ENCODE data around the gene MAF.

MAF gene

DNA sequence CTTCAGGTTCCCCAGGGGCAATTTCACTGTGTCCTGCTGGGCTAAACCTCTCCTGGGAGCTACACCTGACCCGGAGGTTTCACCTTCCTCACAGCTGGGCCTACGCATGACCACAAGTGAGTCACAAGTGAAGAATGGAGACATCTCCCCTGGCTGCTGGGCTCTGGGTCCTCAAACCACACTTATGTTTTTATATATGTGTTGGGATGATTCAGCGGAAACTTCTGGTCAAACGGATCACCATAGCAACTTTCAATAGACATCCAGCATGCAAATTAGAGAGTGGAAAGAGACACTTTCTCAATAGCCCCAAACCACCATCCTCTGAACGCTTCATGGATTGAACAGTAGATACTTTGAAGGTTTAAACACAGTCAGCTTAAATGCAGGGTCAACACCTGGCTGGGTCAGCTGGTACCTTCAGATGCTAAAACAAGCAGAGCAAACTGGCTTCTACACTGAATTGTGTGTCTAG, 28.0 kb upstream of the MAF start:
- DNase-seq (ENCODE audit: low spot score in 2 of 2): no peak

DNA sequence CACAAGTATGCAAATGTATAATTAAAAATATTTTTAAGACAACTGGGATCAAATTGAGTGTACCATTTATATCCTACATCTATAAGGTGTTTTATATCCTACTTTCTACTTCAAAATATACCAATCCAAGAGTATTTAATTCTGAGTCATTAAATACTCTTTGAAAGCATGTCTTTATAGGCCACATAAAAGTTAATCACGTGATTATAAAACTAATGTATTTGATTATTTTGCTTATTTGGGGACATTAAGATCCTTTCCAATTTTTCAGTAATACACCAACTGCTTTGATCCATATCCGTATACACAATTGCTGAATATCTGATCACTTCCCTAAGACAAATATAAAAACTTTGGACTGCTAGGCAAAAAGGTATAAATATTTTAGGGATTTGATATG, 26.6 kb upstream of the MAF start:
- H3K4me1 ChIP-seq: no peaks in the 10 kb centered on the region
- in situ Hi-C loops (cut with MboI; ENCODE audit: low sequenced_read_pairs): no loop called here
- no peaks in the 10 kb centered on the region for H3K27me3 ChIP-seq (ENCODE audit: low read depth)
- DNase-seq (ENCODE audit: low spot score in 2 of 2): no peak
- H3K36me3 ChIP-seq (replicated peaks): no peaks in the 10 kb centered on the region
- H3K4me3 ChIP-seq: no peak overlapping the region
- H3K9me3 ChIP-seq: no peaks in the 10 kb centered on the region

More for the DNA sequence above, 28.0 kb upstream of the MAF start:
- Histone ChIP-seq H3K9me3 (no peaks in the 10 kb centered on the region), H3K27me3 (ENCODE audit: low read depth) (no peaks in the 10 kb centered on the region), H3K4me3 (no peak overlapping the region), H3K4me1 (no peaks in the 10 kb centered on the region), H3K36me3 (replicated peaks) (no peaks in the 10 kb centered on the region)
- in situ Hi-C loops (cut with MboI; ENCODE audit: low sequenced_read_pairs): no loop called here

DNA sequence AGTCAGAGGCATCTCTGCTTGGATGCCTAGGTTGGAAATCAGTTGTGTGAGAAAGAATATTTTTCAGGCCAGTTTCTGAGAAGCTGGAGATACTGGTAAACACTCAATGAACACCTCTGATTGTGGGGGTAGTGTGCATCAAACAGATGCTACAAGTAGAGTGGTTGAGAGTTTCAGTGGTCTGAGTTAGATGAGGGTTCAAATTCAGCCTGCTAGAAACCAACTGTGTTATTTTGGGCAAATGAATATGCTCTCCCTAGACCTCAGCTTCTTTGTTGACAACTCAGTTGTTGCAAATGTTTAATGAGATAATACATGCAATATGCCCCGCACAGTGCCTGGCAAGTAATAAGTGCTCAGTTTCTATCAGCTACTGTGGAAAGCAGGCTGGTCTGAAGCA, 25.2 kb upstream of the MAF start:
- no peaks in the 10 kb centered on the region for H3K36me3 ChIP-seq (replicated peaks)
- no peaks in the 10 kb centered on the region for H3K4me1 ChIP-seq
- no peaks in the 10 kb centered on the region for H3K9me3 ChIP-seq
- no peak for DNase-seq (ENCODE audit: low spot score in 2 of 2)
- H3K4me3 ChIP-seq: no peak overlapping the region
- no peaks in the 10 kb centered on the region for H3K27me3 ChIP-seq (ENCODE audit: low read depth)
- in situ Hi-C loops (cut with MboI; ENCODE audit: low sequenced_read_pairs): no loop called here

DNA sequence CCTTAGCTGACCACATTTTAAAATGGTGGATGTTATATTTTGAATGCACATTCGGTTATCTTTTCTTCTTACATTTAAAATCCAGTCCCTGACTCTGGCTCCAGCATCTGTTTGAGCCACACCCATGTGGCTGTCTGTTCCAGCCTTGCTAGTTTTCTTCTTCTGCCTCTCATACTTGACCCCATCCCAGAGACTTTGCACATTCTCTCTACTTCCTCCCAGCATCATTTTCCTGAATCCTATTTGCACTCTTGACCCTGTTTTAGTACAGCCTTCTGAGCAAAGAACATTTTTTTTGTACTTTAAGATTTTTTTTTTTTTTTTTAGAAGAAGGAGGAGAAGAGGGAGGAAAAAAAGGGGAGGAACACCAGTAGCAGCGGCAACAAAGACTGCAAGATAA, 23.3 kb upstream of the MAF start:
- no peak for DNase-seq (ENCODE audit: low spot score in 2 of 2)
- H3K9me3 ChIP-seq: no peaks in the 10 kb centered on the region
- in situ Hi-C loops (cut with MboI; ENCODE audit: low sequenced_read_pairs): loop anchor here (25.0 kb wide), 2 partner anchors 463 to 1512 kb away; no protein-coding TSS in a partner anchor
- H3K27me3 ChIP-seq (ENCODE audit: low read depth): no peaks in the 10 kb centered on the region
- H3K4me3 ChIP-seq: no peak overlapping the region
- no peaks in the 10 kb centered on the region for H3K36me3 ChIP-seq (replicated peaks)
- H3K4me1 ChIP-seq: no peaks in the 10 kb centered on the region

DNA sequence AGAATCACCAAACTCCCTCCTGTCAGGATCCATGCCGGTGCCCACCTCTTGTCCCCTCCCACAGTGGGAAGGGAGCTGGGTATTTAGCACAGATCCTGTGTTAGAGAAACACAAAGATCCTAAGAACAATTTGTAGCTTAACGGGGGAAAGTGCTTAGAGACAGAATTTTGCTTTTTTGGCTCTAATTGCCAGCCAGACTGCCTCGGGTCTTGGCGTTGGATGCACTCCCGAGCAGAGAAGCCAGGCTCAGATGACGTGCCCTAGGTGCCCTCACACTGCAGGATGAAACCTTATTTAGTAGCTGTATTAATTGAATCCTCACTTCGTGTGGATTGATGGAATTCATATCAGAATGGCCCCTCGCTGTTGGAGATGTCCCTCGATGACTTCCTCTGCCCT, 22.5 kb upstream of the MAF start:
- no peaks in the 10 kb centered on the region for H3K36me3 ChIP-seq (replicated peaks)
- H3K4me3 ChIP-seq: no peak overlapping the region
- no peak for DNase-seq (ENCODE audit: low spot score in 2 of 2)
- H3K9me3 ChIP-seq: no peaks in the 10 kb centered on the region
- no peaks in the 10 kb centered on the region for H3K4me1 ChIP-seq
- H3K27me3 ChIP-seq (ENCODE audit: low read depth): no peaks in the 10 kb centered on the region
- in situ Hi-C loops (cut with MboI; ENCODE audit: low sequenced_read_pairs): loop anchor here (25.0 kb wide), 2 partner anchors 464 to 1511 kb away; no protein-coding TSS in a partner anchor

DNA sequence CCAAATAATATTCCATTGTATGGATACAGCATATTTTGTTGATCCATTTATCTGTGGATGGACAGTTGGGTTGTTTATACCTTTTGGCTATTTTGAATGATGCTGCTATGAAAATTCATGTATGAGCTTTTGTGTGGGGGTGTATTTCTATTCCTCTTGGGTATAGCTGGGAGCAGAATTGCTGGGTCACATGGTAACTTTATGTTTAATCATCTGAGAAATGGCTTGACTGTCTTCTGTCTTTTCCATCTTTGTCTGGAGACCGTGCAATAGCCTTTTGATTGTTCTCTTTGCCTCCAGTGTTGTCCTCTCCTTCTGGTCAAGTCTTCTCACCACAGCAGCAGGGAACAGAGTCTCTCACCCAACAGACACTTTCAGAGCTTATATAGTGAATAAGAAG, 20.5 kb upstream of the MAF start:
- no peaks in the 10 kb centered on the region for H3K4me1 ChIP-seq
- no peaks in the 10 kb centered on the region for H3K9me3 ChIP-seq
- H3K27me3 ChIP-seq (ENCODE audit: low read depth): no peaks in the 10 kb centered on the region
- no peak overlapping the region for H3K4me3 ChIP-seq
- no peaks in the 10 kb centered on the region for H3K36me3 ChIP-seq (replicated peaks)
- in situ Hi-C loops (cut with MboI; ENCODE audit: low sequenced_read_pairs): loop anchor here (25.0 kb wide), 2 partner anchors 466 to 1509 kb away; no protein-coding TSS in a partner anchor
- DNase-seq (ENCODE audit: low spot score in 2 of 2): no peak

DNA sequence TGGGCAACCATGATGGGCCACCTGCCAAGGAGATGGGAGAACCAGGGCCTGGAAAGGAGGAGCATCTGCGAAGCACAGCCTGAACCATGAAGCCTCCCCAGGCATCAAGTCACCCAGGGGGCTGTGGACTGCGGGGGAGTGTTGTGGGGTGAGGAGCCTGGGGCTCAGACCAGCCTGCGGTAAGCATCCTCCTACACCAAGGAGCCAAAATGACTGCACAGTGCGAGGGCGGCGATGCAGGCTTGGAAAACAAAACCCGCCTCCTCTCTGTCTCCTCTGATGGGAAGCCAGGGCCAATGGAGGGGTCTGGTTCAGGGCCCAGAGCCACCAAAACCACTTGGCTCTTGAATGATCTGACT, 18.1 kb upstream of the MAF start:
- in situ Hi-C loops (cut with MboI; ENCODE audit: low sequenced_read_pairs): loop anchor here (25.0 kb wide), 2 partner anchors 469 to 1506 kb away; no protein-coding TSS in a partner anchor
- Histone ChIP-seq H3K36me3 (replicated peaks) (no peaks in the 10 kb centered on the region), H3K4me3 (no peak overlapping the region), H3K4me1 (no peaks in the 10 kb centered on the region), H3K27me3 (ENCODE audit: low read depth) (no peaks in the 10 kb centered on the region), H3K9me3 (no peaks in the 10 kb centered on the region)
- DNase-seq (ENCODE audit: low spot score in 2 of 2): no peak

DNA sequence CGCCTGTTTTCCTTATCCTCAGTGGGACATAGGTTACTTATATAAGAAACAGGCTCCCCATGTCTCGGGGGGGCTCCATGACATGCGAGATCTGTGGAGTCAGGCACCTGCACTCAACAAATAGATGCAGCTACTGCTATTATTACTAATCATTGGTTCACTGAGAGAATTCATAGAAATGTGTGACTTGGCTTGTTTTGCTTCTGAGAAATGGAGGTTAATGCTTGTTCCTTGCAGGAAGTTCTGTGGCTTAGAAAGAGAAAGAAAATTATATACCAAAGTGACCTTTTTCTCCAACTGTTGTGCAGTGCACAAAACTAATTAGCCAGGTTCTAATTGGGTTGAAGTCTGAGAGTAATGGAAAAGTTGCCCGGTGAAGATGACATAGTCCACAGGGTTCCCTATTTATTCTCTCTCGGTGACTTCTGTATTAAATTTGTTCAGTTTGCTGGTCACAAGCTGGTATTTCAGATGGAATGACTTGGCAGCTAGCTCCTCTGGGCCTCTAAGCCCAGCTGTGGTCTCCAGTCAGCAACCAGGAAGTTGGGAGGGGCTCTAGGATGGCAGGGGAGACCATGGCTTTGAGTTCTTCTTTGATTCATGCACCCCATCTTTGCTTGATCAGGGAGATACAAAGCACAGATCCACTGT, 17.6 kb upstream of the MAF start:
- no peaks in the 10 kb centered on the region for H3K36me3 ChIP-seq (replicated peaks)
- no peaks in the 10 kb centered on the region for H3K27me3 ChIP-seq (ENCODE audit: low read depth)
- H3K9me3 ChIP-seq: no peaks in the 10 kb centered on the region
- H3K4me1 ChIP-seq: no peaks in the 10 kb centered on the region
- DNase-seq (ENCODE audit: low spot score in 2 of 2): no peak
- no peak overlapping the region for H3K4me3 ChIP-seq
- in situ Hi-C loops (cut with MboI; ENCODE audit: low sequenced_read_pairs): loop anchor here (25.0 kb wide), 2 partner anchors 469 to 1506 kb away; no protein-coding TSS in a partner anchor

DNA sequence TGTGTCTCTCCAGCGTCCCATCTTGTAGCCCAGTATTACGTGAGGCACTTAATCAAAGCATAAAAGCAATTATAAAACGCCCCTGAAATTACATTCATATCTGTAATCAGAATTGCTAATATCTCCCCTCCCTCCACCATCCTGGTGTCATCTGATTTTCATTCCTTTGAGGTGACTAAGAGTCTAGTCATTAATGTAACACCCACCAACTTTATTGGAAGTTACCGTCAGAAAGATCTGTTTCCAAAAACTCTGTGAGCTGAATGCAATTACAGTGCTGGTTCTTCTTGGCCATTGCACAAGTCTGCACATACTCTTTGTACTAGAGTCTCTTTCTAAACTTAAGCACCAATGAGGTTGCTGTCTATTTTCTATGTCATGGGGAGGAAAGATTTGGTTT, 12.5 kb upstream of the MAF start:
- H3K4me1 ChIP-seq: no peaks in the 10 kb centered on the region
- H3K27me3 ChIP-seq (ENCODE audit: low read depth): 0 out of 2 replicates have a peak, but pooled peaks cover 3% of the 10 kb centered on the region
- no peak for DNase-seq (ENCODE audit: low spot score in 2 of 2)
- no peaks in the 10 kb centered on the region for H3K36me3 ChIP-seq (replicated peaks)
- in situ Hi-C loops (cut with MboI; ENCODE audit: low sequenced_read_pairs): loop anchor here (25.0 kb wide), 2 partner anchors 474 to 1501 kb away; no protein-coding TSS in a partner anchor
- no peaks in the 10 kb centered on the region for H3K9me3 ChIP-seq
- H3K4me3 ChIP-seq: no peak overlapping the region

DNA sequence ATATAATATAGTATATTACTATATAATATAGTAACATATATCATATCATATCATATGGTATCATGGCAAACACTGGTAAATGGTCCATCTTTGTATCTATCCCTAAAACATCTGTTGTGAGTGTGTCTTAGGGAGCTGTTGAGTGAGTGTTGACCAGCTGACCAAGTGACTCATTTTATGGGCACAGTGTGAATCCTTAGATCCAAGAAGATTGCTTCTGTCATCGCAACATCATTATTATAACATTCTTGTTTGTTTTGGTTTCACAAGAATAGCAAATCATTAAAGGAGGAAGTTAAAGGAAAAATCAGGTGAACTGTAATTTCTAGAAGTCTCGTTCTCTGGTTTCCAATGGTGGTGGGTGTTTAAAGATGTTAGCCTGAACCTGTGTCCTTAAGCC, 11.7 kb upstream of the MAF start:
- Histone ChIP-seq H3K9me3 (no peaks in the 10 kb centered on the region), H3K27me3 (ENCODE audit: low read depth) (0 out of 2 replicates have a peak, but pooled peaks cover 3% of the 10 kb centered on the region), H3K36me3 (replicated peaks) (no peaks in the 10 kb centered on the region), H3K4me3 (no peak overlapping the region), H3K4me1 (no peaks in the 10 kb centered on the region)
- DNase-seq (ENCODE audit: low spot score in 2 of 2): no peak
- in situ Hi-C loops (cut with MboI; ENCODE audit: low sequenced_read_pairs): loop anchor here (25.0 kb wide), 2 partner anchors 475 to 1500 kb away; no protein-coding TSS in a partner anchor

DNA sequence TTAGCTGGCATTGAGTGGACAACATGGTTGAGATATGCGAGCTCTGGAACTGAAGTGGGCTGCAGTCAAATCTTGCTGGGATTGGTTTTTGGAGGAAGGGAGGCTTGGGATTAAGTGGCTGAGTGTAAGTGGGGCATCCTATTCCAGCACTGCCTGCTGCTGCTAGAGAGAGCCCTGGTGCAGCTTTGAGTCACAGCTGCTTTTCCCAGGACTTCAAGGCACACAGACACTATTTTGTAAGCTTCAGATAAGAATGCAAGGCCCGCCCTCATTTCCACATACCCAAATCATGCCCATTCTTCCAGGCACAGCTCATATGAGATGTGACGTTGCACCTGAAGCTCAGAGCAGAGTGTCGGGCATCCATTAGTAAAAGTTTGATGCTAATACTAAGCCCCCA, 10.2 kb upstream of the MAF start:
- H3K4me3 ChIP-seq: no peak overlapping the region
- in situ Hi-C loops (cut with MboI; ENCODE audit: low sequenced_read_pairs): loop anchor here (25.0 kb wide), 2 partner anchors 477 to 1498 kb away; no protein-coding TSS in a partner anchor
- H3K27me3 ChIP-seq (ENCODE audit: low read depth): 0 out of 2 replicates have a peak, but pooled peaks cover 3% of the 10 kb centered on the region
- H3K4me1 ChIP-seq: no peaks in the 10 kb centered on the region
- no peaks in the 10 kb centered on the region for H3K36me3 ChIP-seq (replicated peaks)
- no peaks in the 10 kb centered on the region for H3K9me3 ChIP-seq
- no peak for DNase-seq (ENCODE audit: low spot score in 2 of 2)

DNA sequence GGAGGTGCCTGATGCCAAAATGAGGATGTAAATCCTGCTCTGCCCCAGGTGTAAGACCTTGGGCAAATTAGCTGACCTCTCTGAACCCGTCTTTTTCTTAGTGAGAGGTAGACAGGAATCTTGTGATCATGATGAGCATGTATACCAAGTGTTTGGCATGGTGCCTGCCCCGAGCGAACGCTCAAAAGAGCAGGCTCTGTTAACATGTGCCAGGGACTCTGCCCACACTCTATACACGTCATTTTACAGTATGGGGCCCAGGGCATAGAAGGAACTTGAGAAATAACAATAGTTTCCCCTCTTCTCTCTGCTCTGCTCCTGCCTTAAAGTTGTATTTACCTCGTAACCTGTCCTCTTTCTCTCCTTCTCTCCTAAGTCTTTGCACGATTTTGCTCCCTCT, 9.3 kb upstream of the MAF start:
- H3K4me1 ChIP-seq: no peaks in the 10 kb centered on the region
- in situ Hi-C loops (cut with MboI; ENCODE audit: low sequenced_read_pairs): loop anchor here (25.0 kb wide), 2 partner anchors 477 to 1498 kb away; no protein-coding TSS in a partner anchor
- no peaks in the 10 kb centered on the region for H3K36me3 ChIP-seq (replicated peaks)
- no peak for DNase-seq (ENCODE audit: low spot score in 2 of 2)
- 0 out of 2 replicates have a peak, but pooled peaks cover 3% of the 10 kb centered on the region for H3K27me3 ChIP-seq (ENCODE audit: low read depth)
- H3K4me3 ChIP-seq: no peak overlapping the region
- H3K9me3 ChIP-seq: no peaks in the 10 kb centered on the region

DNA sequence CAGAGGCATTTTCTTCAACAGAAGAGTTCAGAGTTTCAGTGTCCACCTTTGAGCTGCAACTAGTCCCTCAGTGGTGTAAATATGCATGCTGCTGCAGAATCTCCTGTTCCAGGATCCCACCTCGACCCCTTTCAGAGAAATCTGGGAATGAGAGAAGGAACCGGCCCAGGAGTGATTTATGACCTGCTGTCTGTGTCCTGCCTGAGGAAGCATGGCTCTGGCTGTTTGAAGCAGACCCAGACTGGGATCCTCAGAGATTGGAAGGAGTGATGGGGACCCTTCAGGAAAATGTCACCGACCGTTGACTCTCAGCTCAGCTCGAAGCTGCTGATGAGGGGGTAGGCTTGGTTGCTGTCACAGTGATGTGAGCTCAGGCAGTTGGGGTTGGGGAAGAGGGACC, 8.4 kb upstream of the MAF start:
- Histone ChIP-seq H3K9me3 (no peaks in the 10 kb centered on the region), H3K4me3 (no peak overlapping the region), H3K36me3 (replicated peaks) (no peaks in the 10 kb centered on the region), H3K4me1 (peaks cover 6% of the 10 kb centered on the region), H3K27me3 (ENCODE audit: low read depth) (0 out of 2 replicates have a peak, but pooled peaks cover 3% of the 10 kb centered on the region)
- DNase-seq (ENCODE audit: low spot score in 2 of 2): no peak
- in situ Hi-C loops (cut with MboI; ENCODE audit: low sequenced_read_pairs): loop anchor here (25.0 kb wide), 2 partner anchors 478 to 1497 kb away; no protein-coding TSS in a partner anchor

DNA sequence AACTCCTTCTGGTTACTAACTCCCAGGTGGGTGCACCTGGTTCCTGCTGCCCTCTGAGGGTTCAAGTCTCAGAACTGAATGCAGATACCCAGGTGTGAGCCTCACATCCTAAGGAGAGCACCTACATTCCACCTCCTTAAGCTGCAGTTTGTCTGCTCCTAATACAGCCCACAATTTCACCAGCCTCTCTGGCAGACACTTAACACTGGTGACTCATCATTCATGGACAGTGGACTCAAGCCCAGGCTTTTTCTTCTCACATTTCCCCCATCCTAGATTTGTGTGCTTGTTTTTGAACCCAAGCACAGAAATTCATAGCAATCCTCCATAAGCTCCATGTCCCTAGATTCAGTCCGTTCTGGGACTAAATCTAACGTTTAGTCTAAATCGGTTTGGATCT, 7.0 kb upstream of the MAF start:
- Histone ChIP-seq H3K4me1 (peaks cover 15% of the 10 kb centered on the region), H3K27me3 (ENCODE audit: low read depth) (0 out of 2 replicates have a peak, but pooled peaks cover 3% of the 10 kb centered on the region), H3K9me3 (no peaks in the 10 kb centered on the region), H3K4me3 (no peak overlapping the region), H3K36me3 (replicated peaks) (no peaks in the 10 kb centered on the region)
- in situ Hi-C loops (cut with MboI; ENCODE audit: low sequenced_read_pairs): loop anchor here (25.0 kb wide), 2 partner anchors 480 to 1495 kb away; no protein-coding TSS in a partner anchor
- no peak for DNase-seq (ENCODE audit: low spot score in 2 of 2)
